ENCODE results near the gene RNF114. TPM values are rescaled to one million over a fixed set of nuclear protein-coding genes. Genes with fewer than 3 reads are reported as not detected.

The RNF114 gene
- total and polyA plus RNA-seq, 10 of the 15 experiments (the other 5 are each of a cell fraction or from before 2014, with no cell fraction given): 28.0 to 82.3 (median 47.2) TPM

DNA sequence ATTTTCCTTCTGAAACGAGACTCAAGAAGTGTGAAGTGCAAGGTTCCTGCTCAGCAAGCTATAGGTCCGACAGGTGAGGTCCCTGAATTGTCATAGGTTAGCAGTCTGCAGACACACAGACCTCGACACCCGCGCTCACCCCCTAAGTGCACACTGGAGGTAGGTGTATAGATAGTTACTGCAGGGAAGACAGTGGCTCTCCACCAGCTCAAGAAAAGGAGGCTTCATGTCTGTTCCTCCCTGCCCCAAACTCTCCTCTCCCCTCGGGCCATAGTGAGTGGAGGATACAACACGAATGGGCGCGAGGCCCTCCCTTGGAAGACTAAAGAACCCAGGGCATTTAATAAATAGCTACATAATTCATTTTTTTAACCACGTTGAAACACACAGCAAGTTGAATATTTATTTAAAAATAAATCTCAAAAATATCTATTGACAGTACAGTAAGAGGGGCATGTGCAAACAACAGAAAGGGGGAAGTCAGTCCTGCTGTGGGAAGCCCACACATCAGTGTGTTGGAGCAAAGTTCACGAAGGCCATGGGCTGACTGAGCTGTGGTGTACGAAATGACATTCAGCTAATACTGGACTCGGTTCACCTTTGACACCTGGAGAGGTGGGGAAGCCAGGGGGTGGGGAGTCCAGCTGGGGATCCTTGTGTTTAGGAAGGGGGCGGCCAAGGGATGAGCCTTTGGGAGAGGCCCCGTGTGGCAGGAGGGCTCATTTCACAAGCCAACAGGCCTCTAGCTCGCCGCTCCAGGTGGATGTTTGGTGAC lies 31.6 kb upstream of the RNF114 start:
- POLR2A ChIA-PET: no interaction called here
- peaks cover 13 to 21% of the 10 kb centered on the region in 2 experiments; a peak in 3 of 4 replicates for H3K36me3 ChIP-seq (ENCODE audit: control insufficient read depth in 2 of 2, insufficient read depth in 2 of 2, low read length in 1 of 2)

More for the DNA sequence above, 31.6 kb upstream of the RNF114 start:
- DNase-seq (ENCODE audit: low read depth, low spot score) (no peak), ATAC-seq (no peak), FAIRE-seq (no peak)
- in situ Hi-C loops (cut with MboI): no loop called here
- H3K4me1 ChIP-seq (ENCODE audit: control insufficient read depth, insufficient read depth, low read length): no peaks in the 10 kb centered on the region
- ChIA-PET CTCF (interaction anchor here (0.6 to 1.2 kb wide), 5 partner anchors 12 to 294 kb away, joined by 3 to 4 read pairs (median 3); no protein-coding TSS in a partner anchor), SMC1A (ENCODE audit: uncharacterized antibody, unreplicated experiment) (interaction anchor here (0.6 to 1.6 kb wide), 3 partner anchors 23 to 145 kb away, joined by 3 read pairs; no protein-coding TSS in a partner anchor), RAD21 (ENCODE audit: unreplicated experiment) (no interaction called here)
- no peak overlapping the region for H3K4me2 ChIP-seq (ENCODE audit: control insufficient read depth, insufficient read depth)
- BruUV-seq (replicated peaks): no TSS peak
- intact Hi-C loops (cut with micrococcal nuclease; ENCODE audit: unreplicated experiment): no loop called here
- no peaks in the 10 kb centered on the region; the same call in 1 of the 2 replicates for H3K79me2 ChIP-seq (ENCODE audit: control insufficient read depth, insufficient read depth, low read length)
- no peaks in the 10 kb centered on the region; the same call in 1 of the 2 replicates for H4K20me1 ChIP-seq (ENCODE audit: control insufficient read depth, insufficient read depth)
- no peaks in the 10 kb centered on the region for H3K27me3 ChIP-seq (replicated peaks in 1 of 2; ENCODE audit: control insufficient read depth in 2 of 2, insufficient read depth in 2 of 2, low read length in 1 of 2)
- no peak overlapping the region for H3K9ac ChIP-seq (ENCODE audit: control insufficient read depth, insufficient read depth, low read length)
- H3K9me3 ChIP-seq (replicated peaks; ENCODE audit: control insufficient read depth, insufficient read depth, low read length): no peaks in the 10 kb centered on the region
- no peak overlapping the region for H3K27ac ChIP-seq (ENCODE audit: control insufficient read depth, insufficient read depth)
- H3K4me3 ChIP-seq: no peak overlapping the region
- H2AFZ ChIP-seq (ENCODE audit: control insufficient read depth, low read depth, low read length): no peak overlapping the region
- TF ChIP-seq LARP7 (IDR thresholded peaks at IDR 0.05): no peak
- no peak for TF ChIP-seq MXI1 (IDR thresholded peaks at IDR 0.05; ENCODE audit: low read depth, low read length)
- 0 out of 2 replicates have a peak, but pooled peaks have one; percentile 12 for TF ChIP-seq POLR2A (IDR thresholded peaks at IDR 0.05; ENCODE audit: low read depth, low read length)
- TF ChIP-seq CREB1 (IDR thresholded peaks at IDR 0.05; ENCODE audit: low read depth): no peak
- TF ChIP-seq PKNOX1 (IDR thresholded peaks at IDR 0.05): no peak
- TF ChIP-seq, protein P1, sequence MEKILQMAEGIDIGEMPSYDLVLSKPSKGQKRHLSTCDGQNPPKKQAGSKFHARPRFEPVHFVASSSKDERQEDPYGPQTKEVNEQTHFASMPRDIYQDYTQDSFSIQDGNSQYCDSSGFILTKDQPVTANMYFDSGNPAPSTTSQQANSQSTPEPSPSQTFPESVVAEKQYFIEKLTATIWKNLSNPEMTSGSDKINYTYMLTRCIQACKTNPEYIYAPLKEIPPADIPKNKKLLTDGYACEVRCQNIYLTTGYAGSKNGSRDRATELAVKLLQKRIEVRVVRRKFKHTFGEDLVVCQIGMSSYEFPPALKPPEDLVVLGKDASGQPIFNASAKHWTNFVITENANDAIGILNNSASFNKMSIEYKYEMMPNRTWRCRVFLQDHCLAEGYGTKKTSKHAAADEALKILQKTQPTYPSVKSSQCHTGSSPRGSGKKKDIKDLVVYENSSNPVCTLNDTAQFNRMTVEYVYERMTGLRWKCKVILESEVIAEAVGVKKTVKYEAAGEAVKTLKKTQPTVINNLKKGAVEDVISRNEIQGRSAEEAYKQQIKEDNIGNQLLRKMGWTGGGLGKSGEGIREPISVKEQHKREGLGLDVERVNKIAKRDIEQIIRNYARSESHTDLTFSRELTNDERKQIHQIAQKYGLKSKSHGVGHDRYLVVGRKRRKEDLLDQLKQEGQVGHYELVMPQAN (conservative IDR thresholded peaks at IDR 0.05): no peak
- TF ChIP-seq ETV6 (conservative IDR thresholded peaks at IDR 0.05 in 1 of 2, IDR thresholded peaks at IDR 0.05 in 1 of 2; ENCODE audit: borderline replicate concordance in 1 of 2, low read depth in 1 of 2): no peak
- no peak for TF ChIP-seq POU2F2 (IDR thresholded peaks at IDR 0.05; ENCODE audit: borderline replicate concordance, low read depth, low read length)
- 81% methylated on average over 17 of the region's 17 CpGs for WGBS (ENCODE audit: insufficient coverage, insufficient replicate concordance, low lambda C conversion rate, missing lambda C conversion rate)

Data from GM12878 (cell line).